SJCRH30 (cell line): ENCODE data around the gene EPHA7. TPM values are rescaled to one million over a fixed set of nuclear protein-coding genes. Genes with fewer than 3 reads are reported as not detected.

Experiments used
- DNase-seq, 2 experiments: peaks; one replicate each; pipeline ENCODE4 v3.0.0-alpha.2; 2015 to 2020
- H3K27ac ChIP-seq: fragments of 250-450 bp; sonication (Bioruptor Pico); 2 replicates; pipeline ENCODE4 v1.5.1; 2020; ENCODE audit warnings: mild to moderate bottlenecking, moderate library complexity
- H3K27me3 ChIP-seq: fragments of 250-450 bp; sonication (Bioruptor Pico); 2 replicates; pipeline ENCODE4 v1.5.1; 2020; ENCODE audit warnings: mild to moderate bottlenecking, moderate library complexity
- H3K36me3 ChIP-seq: fragments of 250-450 bp; sonication (Bioruptor Pico); 2 replicates; pipeline ENCODE4 v1.5.1; 2020; ENCODE audit warnings: mild to moderate bottlenecking, moderate library complexity
- H3K4me1 ChIP-seq: fragments of 250-450 bp; sonication (Bioruptor Pico); 2 replicates; pipeline ENCODE4 v1.5.1; 2020; ENCODE audit warnings: mild to moderate bottlenecking, moderate library complexity
- H3K4me3 ChIP-seq: fragments of 250-450 bp; sonication (Bioruptor Pico); 2 replicates; pipeline ENCODE4 v1.5.1; 2020; ENCODE audit warnings: mild to moderate bottlenecking, moderate library complexity
- H3K9me3 ChIP-seq: fragments of 250-450 bp; sonication (Bioruptor Pico); replicated peaks from 2 replicates; pipeline ENCODE4 v1.5.1; 2020; ENCODE audit warnings: mild to moderate bottlenecking, moderate library complexity
- total RNA-seq: library from RNA; depleted of rRNA; stranded (reverse); fragments of >200 nt; shearing (Covaris generic); gene quantifications from 2 replicates; pipeline ENCODE4 v1.2.3, GENCODE V29; 2014

The EPHA7 gene
- total RNA-seq, 1 experiment from 2014 or later: 89.0 TPM

DNA sequence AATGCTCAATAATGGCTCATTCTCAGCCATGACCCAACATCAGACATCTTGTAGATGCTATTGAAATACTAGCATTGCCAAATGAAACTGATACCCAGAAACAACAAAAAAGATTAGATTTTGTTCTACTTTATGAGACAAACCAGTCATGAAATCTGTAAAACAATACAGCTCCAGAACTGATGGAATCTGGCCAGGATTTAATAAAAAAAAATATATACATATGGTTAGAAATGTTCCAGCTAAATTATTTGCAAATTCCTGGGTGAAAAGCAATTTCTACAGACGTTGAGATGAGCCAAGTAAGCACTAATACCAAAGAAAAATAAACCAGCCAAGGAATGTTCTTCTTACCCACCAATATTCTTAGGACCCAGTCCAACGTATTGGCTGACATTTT, 201.3 kb downstream of the EPHA7 start:
- no peaks in the 10 kb centered on the region for H3K9me3 ChIP-seq
- H3K4me1 ChIP-seq: no peaks in the 10 kb centered on the region
- no peak for DNase-seq

DNA sequence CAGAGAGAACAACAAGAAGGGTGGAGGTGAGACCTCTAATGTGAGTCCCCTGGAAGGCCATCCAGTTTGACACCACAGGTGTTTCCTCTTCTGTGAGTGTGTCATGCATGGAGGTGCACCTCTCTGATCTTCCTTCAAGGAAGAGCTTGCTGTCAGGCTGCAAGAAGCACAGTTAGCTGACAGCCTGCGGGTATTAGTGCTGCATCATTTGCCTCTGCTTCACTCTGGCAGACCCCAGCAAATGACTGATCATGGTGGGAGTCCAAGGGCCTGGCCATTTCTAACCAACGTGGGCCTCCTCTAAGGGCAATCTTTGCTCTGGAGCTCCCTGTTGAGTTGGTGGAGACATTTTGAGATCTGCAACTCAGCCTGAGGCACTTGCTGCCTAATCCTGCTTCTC, 206.3 kb downstream of the EPHA7 start:
- Histone ChIP-seq H3K9me3 (no peaks in the 10 kb centered on the region), H3K4me3 (no peak overlapping the region), H3K27me3 (no peaks in the 10 kb centered on the region), H3K36me3 (no peaks in the 10 kb centered on the region), H3K4me1 (no peaks in the 10 kb centered on the region), H3K27ac (no peak overlapping the region)
- no peak for DNase-seq

More for the DNA sequence above, 201.3 kb downstream of the EPHA7 start:
- no peak overlapping the region for H3K27ac ChIP-seq
- no peak overlapping the region for H3K4me3 ChIP-seq
- H3K27me3 ChIP-seq: no peaks in the 10 kb centered on the region
- H3K36me3 ChIP-seq: no peaks in the 10 kb centered on the region

GRCh38 chr6:93210908-93211307, 208.5 kb downstream of the EPHA7 start:
- DNase-seq: no peak
- no peaks in the 10 kb centered on the region for H3K9me3 ChIP-seq

GRCh38 chr6:93209358-93209757, 210.0 kb downstream of the EPHA7 start:
- Histone ChIP-seq H3K9me3 (no peaks in the 10 kb centered on the region), H3K27ac (no peak overlapping the region), H3K4me3 (no peak overlapping the region), H3K27me3 (no peaks in the 10 kb centered on the region), H3K4me1 (no peaks in the 10 kb centered on the region), H3K36me3 (no peaks in the 10 kb centered on the region)
- no peak for DNase-seq

More at GRCh38 chr6:93210908-93211307, 208.5 kb downstream of the EPHA7 start:
- Histone ChIP-seq H3K4me1 (no peaks in the 10 kb centered on the region), H3K4me3 (no peak overlapping the region), H3K27me3 (no peaks in the 10 kb centered on the region), H3K27ac (no peak overlapping the region), H3K36me3 (no peaks in the 10 kb centered on the region)

DNA sequence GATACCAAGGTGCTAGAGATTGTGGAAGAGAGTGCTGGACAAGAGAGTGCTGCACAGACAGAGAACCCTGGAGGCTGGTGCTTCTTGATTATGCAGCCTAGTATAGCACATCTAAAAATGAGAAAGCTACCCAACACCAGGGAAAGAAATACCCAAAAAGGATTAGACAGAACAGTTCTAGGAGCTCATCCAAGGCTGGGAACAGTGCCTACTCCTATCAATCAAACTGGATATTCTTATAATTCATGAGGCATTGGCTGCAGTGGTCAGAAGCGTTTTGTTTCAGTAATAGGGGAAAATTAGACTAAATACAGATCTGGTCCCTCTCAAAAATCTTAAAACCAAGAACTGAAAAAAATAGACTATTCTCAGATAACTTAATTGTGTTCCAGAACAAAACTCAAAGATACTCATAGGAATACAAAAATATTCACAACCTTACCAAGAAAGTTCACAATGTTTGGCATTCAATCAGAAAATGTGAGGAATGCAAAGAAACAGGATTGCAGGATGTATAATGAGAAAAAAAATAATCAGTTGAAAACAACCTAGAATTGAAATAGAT, 222.9 kb downstream of the EPHA7 start:
- Histone ChIP-seq H3K27me3 (no peaks in the 10 kb centered on the region; the same call in 1 of the 2 replicates), H3K4me3 (no peak overlapping the region), H3K36me3 (no peaks in the 10 kb centered on the region), H3K27ac (no peak overlapping the region), H3K4me1 (no peaks in the 10 kb centered on the region), H3K9me3 (no peaks in the 10 kb centered on the region; the same call in 1 of the 2 replicates)
- no peak for DNase-seq

DNA sequence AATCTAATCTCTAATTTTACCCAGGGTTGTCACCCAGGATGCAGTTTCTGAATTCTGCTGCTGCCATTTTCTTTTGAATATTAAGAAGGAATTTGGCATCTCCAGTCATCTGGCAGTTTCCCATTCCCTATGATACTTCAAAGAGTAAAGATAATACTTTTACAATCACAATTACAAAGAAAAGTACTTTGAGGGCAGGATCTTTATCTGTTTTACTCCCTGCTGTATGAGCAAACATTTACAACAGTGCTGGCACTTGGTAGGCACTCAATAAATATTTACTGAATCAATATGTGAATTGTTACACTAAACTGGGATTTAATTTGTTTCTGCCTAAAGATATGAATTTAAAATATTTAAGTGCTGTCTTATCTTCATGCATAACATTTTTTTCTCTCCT, 224.9 kb downstream of the EPHA7 start:
- no peaks in the 10 kb centered on the region for H3K4me1 ChIP-seq
- H3K27ac ChIP-seq: no peak overlapping the region
- H3K4me3 ChIP-seq: no peak overlapping the region
- H3K36me3 ChIP-seq: no peaks in the 10 kb centered on the region
- H3K9me3 ChIP-seq: no peaks in the 10 kb centered on the region; the same call in 1 of the 2 replicates
- H3K27me3 ChIP-seq: no peaks in the 10 kb centered on the region
- DNase-seq: no peak

DNA sequence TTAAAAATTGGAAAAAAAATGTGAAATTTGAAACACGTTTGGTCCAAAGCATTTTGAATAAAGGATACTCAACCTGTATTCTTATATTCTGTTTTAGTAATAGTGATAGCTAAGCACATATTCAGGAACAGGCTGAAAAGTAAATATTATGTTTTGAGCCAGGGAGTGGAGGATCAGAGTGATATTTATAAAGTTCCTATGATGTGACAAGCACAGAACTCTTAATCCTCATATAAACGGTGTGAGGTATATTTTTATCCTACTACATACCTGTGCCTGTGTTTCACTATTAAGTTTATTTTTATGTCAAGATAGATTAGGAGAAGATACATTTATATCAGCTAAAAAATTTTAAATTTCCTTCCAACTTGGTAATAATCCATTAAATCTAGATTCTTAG, 225.5 kb downstream of the EPHA7 start:
- DNase-seq: no peak
- H3K27ac ChIP-seq: no peak overlapping the region
- H3K9me3 ChIP-seq: no peaks in the 10 kb centered on the region; the same call in 1 of the 2 replicates
- no peaks in the 10 kb centered on the region for H3K36me3 ChIP-seq
- no peak overlapping the region for H3K4me3 ChIP-seq
- no peaks in the 10 kb centered on the region for H3K27me3 ChIP-seq
- no peaks in the 10 kb centered on the region for H3K4me1 ChIP-seq
